A549 treated with ZK216348 at 1 μM for 4 hours (cell line): ENCODE results near the gene PTGR1. TPM values are rescaled to one million over a fixed set of nuclear protein-coding genes. Genes with fewer than 3 reads are reported as not detected.

Experiments
- total RNA-seq: library from RNA; stranded (reverse); fragments of 200-300 nt; extraction: Qiagen RNA extraction; gene quantifications from 5 replicates; pipeline ENCODE4 v1.2.3, GENCODE V29; 2022; ENCODE audit warnings: low read depth

Gene PTGR1
- total RNA-seq: 318 to 392 TPM (median 362 TPM) in 5 replicates

DNA sequence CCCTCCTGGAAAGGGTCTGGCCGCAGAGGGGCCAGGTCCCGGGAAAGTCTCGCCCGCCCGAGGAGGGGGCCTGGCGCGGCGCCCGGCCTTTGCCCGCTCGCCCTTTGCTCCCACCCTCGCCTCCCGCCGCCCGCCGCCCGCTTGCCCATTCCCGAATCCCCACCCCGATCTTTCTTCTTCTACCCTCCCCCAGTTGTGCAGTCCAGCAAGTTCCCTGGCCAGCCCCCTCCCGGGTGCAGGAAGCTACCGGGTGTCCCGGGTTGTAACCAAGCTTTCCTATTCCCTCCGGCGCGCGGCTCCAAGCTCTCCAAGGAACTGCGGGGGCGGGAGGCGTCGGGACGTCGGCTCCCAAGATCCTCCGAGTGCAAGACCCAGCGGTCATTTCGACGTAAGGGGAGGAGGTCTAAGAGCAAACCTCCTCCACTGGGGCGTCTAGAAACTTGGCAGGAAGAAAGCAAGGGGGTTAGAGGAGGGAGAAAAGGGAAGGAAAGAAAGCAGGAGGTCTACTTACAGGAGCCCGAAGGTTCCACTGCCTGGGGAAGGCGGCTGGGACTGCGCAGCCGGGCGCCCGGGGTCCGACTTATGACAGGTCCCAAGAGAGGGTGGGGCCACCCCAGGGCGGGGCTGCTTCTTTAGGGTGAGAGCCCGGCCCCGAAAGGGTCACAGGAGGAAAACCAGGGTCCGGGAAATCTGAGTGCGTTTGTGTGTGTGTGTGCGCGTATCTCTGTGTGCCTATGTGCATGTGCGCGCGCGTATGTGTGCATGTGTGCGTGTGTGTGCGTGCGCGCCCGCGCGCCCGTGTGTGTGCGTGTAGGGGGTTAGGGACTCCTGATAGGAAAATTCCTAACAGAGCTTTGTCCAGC, at the start of gene PTGR1:
Gene PTGR1 (minus strand): TSS at position 556 of the 863 bp plus-strand sequence. CDS start 2,225 bp downstream, outside the sequence.

DNA sequence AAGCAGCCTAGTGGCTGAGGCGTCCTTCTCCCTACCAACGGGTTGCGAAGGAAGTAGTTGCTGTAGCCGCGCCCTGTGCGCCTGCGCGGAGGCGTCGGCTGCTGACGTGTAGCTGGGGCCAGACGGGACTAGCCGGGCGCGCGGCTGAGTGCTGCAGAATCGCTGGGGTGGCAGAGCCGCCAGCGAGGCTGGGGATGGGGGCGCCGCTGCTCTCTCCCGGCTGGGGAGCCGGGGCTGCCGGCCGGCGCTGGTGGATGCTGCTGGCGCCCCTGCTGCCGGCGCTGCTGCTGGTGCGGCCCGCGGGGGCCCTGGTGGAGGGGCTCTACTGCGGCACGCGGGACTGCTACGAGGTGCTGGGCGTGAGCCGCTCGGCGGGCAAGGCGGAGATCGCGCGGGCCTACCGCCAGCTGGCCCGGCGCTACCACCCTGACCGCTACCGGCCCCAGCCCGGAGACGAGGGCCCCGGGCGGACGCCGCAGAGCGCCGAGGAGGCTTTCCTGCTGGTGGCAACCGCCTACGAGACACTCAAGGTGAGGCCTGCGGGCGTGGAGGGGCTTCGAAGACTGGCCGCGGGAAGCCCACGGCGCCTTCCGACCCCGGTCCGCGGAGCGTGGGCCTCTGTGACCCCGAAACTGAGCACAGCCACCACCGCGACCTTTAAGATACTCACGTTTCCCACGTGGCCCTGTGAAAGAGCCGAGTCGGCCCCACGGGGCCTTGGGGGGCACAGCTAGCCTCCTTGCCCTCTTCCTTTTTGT, 31.9 kb upstream of the PTGR1 start, which contains the start of gene DNAJC25:
Gene DNAJC25 (plus strand): TSS at position 121 of the 758 bp plus-strand sequence. CDS start 74 bp downstream, at position 195.

DNA sequence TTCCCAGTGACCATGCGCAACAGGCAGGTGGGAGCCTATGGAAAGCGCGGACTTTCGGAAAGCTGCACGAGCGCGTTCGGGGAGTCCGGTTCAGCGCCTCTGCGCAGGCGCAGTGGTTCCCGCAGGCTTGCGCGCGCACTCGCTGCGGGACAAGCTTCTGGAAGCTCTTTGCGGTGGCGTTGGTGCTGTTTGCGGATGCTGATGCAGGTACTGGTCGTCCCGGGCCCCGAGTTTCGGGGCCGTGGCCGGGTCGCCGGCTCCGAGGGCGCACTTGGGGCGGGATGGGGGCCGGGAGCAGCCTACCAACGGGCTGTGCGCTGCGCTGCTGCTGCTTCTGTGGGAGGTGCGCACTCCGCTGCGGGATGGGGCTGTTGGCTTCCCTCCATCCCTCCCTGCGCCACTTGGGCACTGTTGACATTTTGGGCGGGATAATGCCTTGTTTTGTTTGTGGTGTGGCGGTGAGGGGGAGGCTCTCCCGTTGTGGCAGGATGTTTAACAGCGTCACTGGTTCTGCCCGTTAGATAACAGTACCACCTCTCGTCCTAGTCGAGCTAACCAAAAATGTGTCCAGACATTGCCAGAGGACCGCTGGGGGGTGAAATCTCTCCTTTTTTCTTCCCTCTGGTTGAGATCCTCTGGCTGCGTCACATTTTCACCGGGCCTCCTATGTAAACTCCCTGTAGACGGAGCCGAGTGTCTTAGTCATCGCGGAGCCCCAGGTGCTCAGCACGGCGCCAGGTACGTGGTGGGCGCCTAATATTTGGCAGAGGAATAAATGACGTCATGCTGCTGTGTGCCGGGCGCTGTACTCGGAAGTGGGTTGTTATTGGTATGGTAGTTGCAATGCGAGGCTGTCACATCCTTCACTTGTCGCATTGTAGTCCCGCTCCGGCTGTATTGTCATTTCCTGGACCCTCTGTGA, 74.1 kb downstream of the PTGR1 start, which contains the start of gene ZNF483:
Gene ZNF483 (plus strand): TSS at position 124 of the 922 bp plus-strand sequence. CDS start 2,217 bp downstream, outside the sequence.

Other genes starting within 250 kb of the PTGR1 start
- 35.1 to 49.7 TPM (median 41.1 TPM) in 5 replicates for gene ECPAS, start 115.3 kb downstream of the PTGR1 start, total RNA-seq
- gene ZNF483, start 74.5 kb downstream of the PTGR1 start, total RNA-seq: 0.41 to 1.2 TPM (median 0.93 TPM) in 5 replicates
- gene DNAJC25, start 31.7 kb upstream of the PTGR1 start, total RNA-seq: 10.3 to 14.7 TPM (median 11.3 TPM) in 5 replicates
- gene GNG10, start 62.0 kb upstream of the PTGR1 start, total RNA-seq: 34.6 to 60.2 TPM (median 56.9 TPM) in 5 replicates
- 0.07 TPM in 1 of 5 replicates, not detected in the others for gene SHOC1, start 195.3 kb upstream of the PTGR1 start, total RNA-seq